HCT116 (cell line): Measurements from ENCODE around the gene NAXE. TPM values are rescaled to one million over a fixed set of nuclear protein-coding genes. Genes with fewer than 3 reads are reported as not detected.

ENCODE experiments used
- ATAC-seq: fragments of 200-7000 bp; cut with Tn5 transposase; 2 replicates; pipeline ENCODE4 v1.9.1; 2020; ENCODE audit warnings: mild to moderate bottlenecking, moderate library complexity
- BruUV-seq: library from RNA; stranded (reverse); fragments of 400-500 nt; replicated peaks from 2 replicates; lab custom pipeline; 2021; lab: Mats Ljungman, UMichigan
- CTCF ChIA-PET: fragments of 300-600 bp; sonication (Branson Sonifier 250); formaldehyde crosslinking; loops from one replicate; lab custom pipeline; 2021; ENCODE audit warnings: antibody characterized with exemption; lab: Charles Lee
- POLR2A ChIA-PET: fragments of 300-600, 350-600 bp; sonication (Branson Sonifier 250); formaldehyde crosslinking; loops from one replicate; lab custom pipeline; 2021; ENCODE audit warnings: antibody characterized with exemption; lab: Charles Lee
- RAD21 ChIA-PET, 2 experiments: fragments of 300-600 bp; sonication (Branson Sonifier 250); formaldehyde crosslinking; loops; one replicate each; lab custom pipeline; 2023; ENCODE audit warnings: low total read pairs in 2 of 2; ENCODE audit not compliant: uncharacterized antibody in 2 of 2, unreplicated experiment in 2 of 2, low non-redundant PET in 1 of 2; lab: Charles Lee
- DNase-seq: peaks from one replicate; pipeline ENCODE4 v3.0.0-alpha.2; 2010; ENCODE audit warnings: low read depth, low spot score
- H2AFZ ChIP-seq: fragments of 200-600 bp; shearing (Covaris generic), sonication (generic); 2 replicates; pipeline ENCODE4 v1.6.1; 2017; ENCODE audit warnings: low read depth, mixed run types, mixed read lengths, antibody characterized with exemption, low read length; ENCODE audit not compliant: poor library complexity, severe bottlenecking
- H3K27ac ChIP-seq: 2 replicates; pipeline ENCODE4 v1.5.1; 2012; ENCODE audit warnings: low read depth, low read length
- H3K27me3 ChIP-seq: fragments of 200-600 bp; sonication (generic); 2 replicates; pipeline ENCODE4 v1.6.1; 2016; ENCODE audit warnings: mixed run types, low read length, mixed read lengths; ENCODE audit not compliant: insufficient read depth
- H3K36me3 ChIP-seq, 2 experiments: fragments of 200-500 bp in 1 of 2; fragments of 200-600 bp in 1 of 2; sonication (Bioruptor generic) in 1 of 2; sonication (generic) in 1 of 2; 2 replicates each; pipeline versions ENCODE4 v1.5.1 to v1.6.1; 2014 to 2016; ENCODE audit warnings: low read length in 2 of 2, inconsistent platforms in 1 of 2, mixed read lengths in 1 of 2, mixed run types in 1 of 2; ENCODE audit not compliant: insufficient read depth in 2 of 2, control insufficient read depth in 1 of 2
- H3K4me1 ChIP-seq, 2 experiments: fragments of 200-600 bp in 1 of 2; sonication (generic) in 1 of 2; 2 replicates each; pipeline versions ENCODE4 v1.5.1 to v1.6.1; 2012 to 2017; ENCODE audit warnings: low read length in 2 of 2, inconsistent platforms in 1 of 2, mild to moderate bottlenecking in 1 of 2, mixed read lengths in 1 of 2, mixed run types in 1 of 2, moderate library complexity in 1 of 2; ENCODE audit not compliant: insufficient read depth in 2 of 2, control insufficient read depth in 1 of 2
- H3K4me2 ChIP-seq: fragments of 200-600 bp; sonication (generic); 2 replicates; pipeline ENCODE4 v1.6.1; 2017; ENCODE audit warnings: mixed run types, low read length, mixed read lengths
- H3K4me3 ChIP-seq, 2 experiments: fragments of 200-600 bp in 1 of 2; sonication (generic) in 1 of 2; replicated peaks in 1 of 2; 2 replicates each; pipeline ENCODE4 v1.5.1; 2011 to 2016; ENCODE audit warnings: low read length in 2 of 2, control low read depth in 1 of 2, low read depth in 1 of 2, mild to moderate bottlenecking in 1 of 2, mixed read lengths in 1 of 2, mixed run types in 1 of 2
- H3K79me2 ChIP-seq: fragments of 200-600 bp; sonication (generic); 2 replicates; pipeline ENCODE4 v1.6.1; 2017; ENCODE audit warnings: mild to moderate bottlenecking, mixed run types, low read length, moderate library complexity, mixed read lengths; ENCODE audit not compliant: insufficient read depth
- H3K9ac ChIP-seq: fragments of 200-600 bp; sonication (generic); 2 replicates; pipeline ENCODE4 v1.6.1; 2016; ENCODE audit warnings: low read length, mixed read lengths
- H3K9me2 ChIP-seq: fragments of 200-600 bp; sonication (generic), shearing (Covaris generic); 2 replicates; pipeline ENCODE4 v1.6.1; 2017; ENCODE audit warnings: mixed run types, mild to moderate bottlenecking, moderate library complexity; ENCODE audit not compliant: insufficient read depth
- H3K9me3 ChIP-seq, 2 experiments: fragments of 200-500 bp in 1 of 2; fragments of 200-600 bp in 1 of 2; sonication (Bioruptor generic) in 1 of 2; sonication (generic) in 1 of 2; 2 replicates each; pipeline ENCODE4 v1.6.1; 2014 to 2017; ENCODE audit warnings: low read length in 2 of 2, mixed read lengths in 2 of 2, inconsistent platforms in 1 of 2, low read depth in 1 of 2, mild to moderate bottlenecking in 1 of 2, mixed run types in 1 of 2, moderate library complexity in 1 of 2; ENCODE audit not compliant: control insufficient read depth in 1 of 2, insufficient read depth in 1 of 2
- H4K20me1 ChIP-seq: fragments of 200-600 bp; sonication (generic), shearing (Covaris generic); 2 replicates; pipeline ENCODE4 v1.6.1; 2017; ENCODE audit warnings: mixed run types, mild to moderate bottlenecking, moderate library complexity; ENCODE audit not compliant: insufficient read depth
- CBX3 ChIP-seq: IDR thresholded peaks from 2 replicates; pipeline ENCODE4 v1.6.1; 2012; ENCODE audit warnings: low read depth
- EZH2phosphoT487 ChIP-seq: fragments of 200-600 bp; IDR thresholded peaks from 2 replicates; pipeline ENCODE4 v1.6.1; 2018; ENCODE audit warnings: antibody characterized with exemption, borderline replicate concordance
- FOSL1 ChIP-seq: IDR thresholded peaks from 2 replicates; pipeline ENCODE4 v1.6.1; 2012; ENCODE audit warnings: low read depth
- POLR2A ChIP-seq: IDR thresholded peaks from 2 replicates; pipeline ENCODE4 v1.7.0; 2011; ENCODE audit warnings: borderline replicate concordance; ENCODE audit not compliant: insufficient read depth, insufficient read length; ENCODE audit errors: extremely low read depth
- RAD21 ChIP-seq: IDR thresholded peaks from 2 replicates; pipeline ENCODE4 v1.6.1; 2012; ENCODE audit warnings: low read depth, mild to moderate bottlenecking
- REST ChIP-seq: IDR thresholded peaks from 2 replicates; pipeline ENCODE4 v1.6.1; 2012; ENCODE audit warnings: low read depth
- SRF ChIP-seq: IDR thresholded peaks from 2 replicates; pipeline ENCODE4 v1.6.1; 2012; ENCODE audit warnings: low read depth
- TCF7L2 ChIP-seq: IDR thresholded peaks from 2 replicates; pipeline ENCODE4 v1.7.0; 2011; ENCODE audit warnings: borderline replicate concordance, inconsistent platforms; ENCODE audit not compliant: insufficient read depth, insufficient read length; ENCODE audit errors: extremely low read depth
- ZBTB33 ChIP-seq: IDR thresholded peaks from 2 replicates; pipeline ENCODE4 v1.6.1; 2011; ENCODE audit warnings: mild to moderate bottlenecking, low read length, moderate library complexity; ENCODE audit not compliant: insufficient replicate concordance; ENCODE audit errors: extremely low read depth
- intact Hi-C: fragments of 100-400 bp; cut with micrococcal nuclease; formaldehyde crosslinking; loops from 2 replicates; pipeline ENCODE4 v1.10.0; 2022
- total RNA-seq: library from RNA; stranded (reverse); gene quantifications from one replicate; pipeline ENCODE4 v1.2.1, GENCODE V29; 2021; ENCODE audit not compliant: unreplicated experiment

The NAXE gene
- total RNA-seq, 1 experiment from 2014 or later: 139 TPM

GRCh38 chr1:156556354-156556753, 35.2 kb upstream of the NAXE start:
- ChIA-PET CTCF (no interaction called here), RAD21 (no interaction called here), POLR2A (no interaction called here)
- ATAC-seq (no peak), DNase-seq (no peak)
- Histone ChIP-seq H3K4me2 (no peak overlapping the region), H2AFZ (no peak overlapping the region), H3K27ac (no peak overlapping the region), H4K20me1 (no peaks in the 10 kb centered on the region), H3K9ac (no peak overlapping the region), H3K27me3 (no peaks in the 10 kb centered on the region), H3K9me2 (no peaks in the 10 kb centered on the region), H3K4me1 (peaks cover 0 to 16% of the 10 kb centered on the region in 2 experiments; a peak in 2 of 4 replicates), H3K4me3 (no peak overlapping the region), H3K36me3 (peaks cover 15 to 25% of the 10 kb centered on the region in 2 experiments; a peak in 3 of 4 replicates), H3K9me3 (no peaks in the 10 kb centered on the region), H3K79me2 (no peaks in the 10 kb centered on the region)
- no TSS peak for BruUV-seq
- TF ChIP-seq CBX3 (no peak), EZH2phosphoT487 (no peak), ZBTB33 (no peak), FOSL1 (no peak), SRF (no peak), REST (no peak), POLR2A (no peak), TCF7L2 (no peak), RAD21 (no peak)
- intact Hi-C loops: no loop called here
